HG02938 (cell line): ENCODE results near the gene OSBPL7.

Experiments used
- ATAC-seq: cut with Tn5 transposase; IDR thresholded peaks from one replicate; pipeline ENCODE4 v1.9.1; 2021; ENCODE audit warnings: mild to moderate bottlenecking, moderate library complexity; ENCODE audit not compliant: unreplicated experiment

Gene OSBPL7

DNA sequence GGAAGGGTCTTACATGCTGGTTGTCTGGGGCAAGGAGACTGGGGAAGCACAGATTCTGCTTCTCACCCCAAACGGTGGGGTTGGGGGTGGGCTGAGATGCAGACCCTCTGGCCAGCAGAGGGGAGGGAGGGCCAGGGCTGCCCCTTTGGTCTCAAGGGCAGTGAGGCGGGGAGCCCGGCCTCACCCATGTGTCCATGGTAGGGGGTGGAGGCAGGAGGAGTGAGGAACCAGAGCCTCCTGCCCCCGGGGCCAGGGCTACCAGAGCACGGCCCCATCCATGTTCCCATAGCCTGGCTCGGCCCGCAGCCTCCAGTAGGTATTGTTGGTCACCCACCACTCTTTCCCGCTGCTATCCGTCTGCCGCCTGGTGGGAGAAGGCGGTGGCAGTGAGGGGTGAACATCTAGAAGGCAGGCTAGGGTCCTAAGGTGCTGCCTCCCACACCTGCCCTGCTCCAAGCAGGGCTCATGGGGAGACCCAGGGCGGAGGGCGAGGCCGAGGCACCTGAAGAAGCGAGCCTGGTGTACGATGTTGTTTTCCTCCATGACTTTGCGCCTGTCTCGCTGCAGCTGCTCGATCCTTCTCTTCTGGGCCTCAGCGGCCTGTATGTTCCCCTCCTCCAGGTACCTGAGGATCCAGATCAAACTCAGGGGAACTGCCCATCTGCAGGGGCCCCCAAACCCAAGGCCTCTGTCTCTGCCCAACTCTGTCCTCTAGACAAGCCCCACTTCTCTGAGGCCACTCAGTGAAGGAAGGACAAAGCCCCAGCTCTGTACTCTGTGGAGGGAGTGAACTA lies 13.4 kb downstream of the OSBPL7 start:
- ATAC-seq, result no peak

DNA sequence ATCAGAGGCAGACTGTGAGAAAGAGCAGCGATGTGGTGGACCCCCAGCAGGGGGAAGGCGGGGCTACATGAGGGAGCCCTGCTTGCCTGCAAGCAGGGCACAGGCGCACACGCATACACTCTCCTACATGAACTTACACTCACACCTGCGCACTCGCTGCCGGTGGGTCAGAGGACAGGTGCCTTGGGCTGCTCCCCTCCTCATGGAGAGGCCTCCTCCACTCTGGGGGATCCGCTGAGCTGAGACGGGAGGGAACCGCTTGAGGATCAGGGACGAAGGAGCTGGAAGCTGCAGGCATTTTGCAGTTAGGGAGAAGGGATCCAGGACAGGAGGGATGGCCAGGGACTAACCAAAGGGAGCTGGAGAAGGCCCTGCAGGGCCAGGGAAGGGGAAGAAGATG lies 14.2 kb downstream of the OSBPL7 start:
- ATAC-seq, result no peak

GRCh38 chr17:47806913-47807255 lies 14.7 kb downstream of the OSBPL7 start:
- ATAC-seq, result no peak

DNA sequence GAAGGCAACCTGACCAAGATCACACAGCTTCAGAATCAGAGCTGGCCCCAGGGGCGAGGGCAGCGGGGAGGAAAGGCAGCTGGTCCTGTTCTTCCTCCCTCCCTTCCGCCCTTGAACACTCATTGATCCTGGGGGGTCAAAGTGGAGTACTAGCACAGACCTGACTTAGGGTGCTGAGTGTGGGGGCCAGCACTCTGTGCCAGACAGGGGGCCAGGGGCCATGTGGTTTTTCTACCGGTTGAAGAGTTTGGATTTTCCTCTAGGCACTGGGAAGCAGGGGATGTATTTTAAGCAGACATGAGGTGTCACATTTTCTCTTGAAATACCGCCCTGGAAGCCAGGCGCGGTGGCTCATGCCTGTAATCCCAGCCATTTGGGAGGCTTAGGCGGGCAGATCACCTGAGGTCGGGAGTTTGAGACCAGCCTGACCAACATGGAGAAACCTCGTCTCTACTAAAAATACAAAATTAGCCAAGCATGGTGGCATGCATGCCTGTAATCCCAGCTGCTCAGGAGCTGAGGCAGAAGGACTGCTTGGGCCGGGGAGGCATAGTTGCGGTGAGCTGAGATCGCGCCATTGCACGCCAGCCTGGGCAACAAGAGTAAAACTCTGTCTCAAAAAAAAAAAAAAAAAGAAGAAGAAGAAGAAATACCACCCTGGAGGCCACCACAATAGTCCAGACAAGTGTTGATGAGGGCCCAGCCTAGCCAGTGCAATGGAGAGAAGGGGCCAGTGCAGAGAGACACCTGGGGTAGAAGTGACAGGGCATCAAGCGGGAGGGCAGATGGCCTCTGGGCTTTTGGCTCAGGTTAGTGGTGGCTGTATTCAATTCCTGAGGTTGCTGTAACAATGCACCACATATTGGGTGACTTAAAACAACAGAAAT lies 15.3 kb downstream of the OSBPL7 start:
- no peak for ATAC-seq

- no peak for ATAC-seq
Observed at GRCh38 chr17:47804461-47804860, 17.1 kb downstream of the OSBPL7 start.

- no peak for ATAC-seq
Observed at GRCh38 chr17:47803751-47804150, 17.8 kb downstream of the OSBPL7 start.

DNA sequence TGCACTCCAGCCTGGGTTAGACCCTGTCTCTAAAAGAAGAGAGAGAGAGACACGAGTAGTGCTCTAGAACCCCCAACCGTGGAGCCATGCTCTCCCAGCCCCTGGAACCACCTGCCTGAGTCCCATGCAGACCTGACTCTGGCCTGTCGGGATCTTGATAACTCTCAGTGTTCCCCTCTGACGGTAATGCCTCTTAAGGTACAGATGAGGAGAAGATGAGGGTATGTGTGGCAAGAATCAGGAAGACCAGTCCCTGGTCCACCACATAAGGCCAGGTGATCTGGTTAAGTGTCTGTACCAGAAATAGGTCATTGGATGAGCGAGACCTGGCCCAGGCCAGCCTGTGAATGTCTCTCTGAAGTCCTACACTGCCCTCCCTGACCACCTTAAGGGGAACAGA lies 18.4 kb downstream of the OSBPL7 start:
- no peak for ATAC-seq

GRCh38 chr17:47802341-47803022 lies 19.1 kb downstream of the OSBPL7 start:
- no peak for ATAC-seq

DNA sequence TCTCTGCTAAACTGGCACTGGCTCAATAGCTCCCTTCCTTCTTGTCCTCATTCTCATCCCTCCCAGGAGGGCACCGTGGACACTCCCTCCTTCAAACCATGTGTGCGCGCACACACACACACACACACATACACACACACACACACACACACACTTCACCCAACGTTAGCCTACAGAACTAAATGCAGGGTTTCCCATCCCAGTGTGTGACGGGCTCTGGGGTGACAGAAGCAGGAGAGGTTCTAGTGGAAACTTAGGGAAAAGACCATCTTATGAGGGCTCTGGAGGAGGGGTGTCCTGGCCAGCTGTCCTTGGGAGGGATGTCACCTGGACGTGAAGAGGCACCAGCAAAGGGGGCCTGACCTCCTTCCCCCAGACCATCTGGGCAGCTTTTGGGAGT lies 19.7 kb downstream of the OSBPL7 start:
- ATAC-seq, result no peak

- no peak for ATAC-seq
Observed at GRCh38 chr17:47801176-47801765, 20.3 kb downstream of the OSBPL7 start.

- no peak for ATAC-seq
Observed at GRCh38 chr17:47800686-47801085, 20.9 kb downstream of the OSBPL7 start.

- ATAC-seq, result no peak
Observed at GRCh38 chr17:47797797-47798196, 23.8 kb downstream of the OSBPL7 start.

GRCh38 chr17:47792979-47793378 lies 28.6 kb downstream of the OSBPL7 start:
- no peak for ATAC-seq

DNA sequence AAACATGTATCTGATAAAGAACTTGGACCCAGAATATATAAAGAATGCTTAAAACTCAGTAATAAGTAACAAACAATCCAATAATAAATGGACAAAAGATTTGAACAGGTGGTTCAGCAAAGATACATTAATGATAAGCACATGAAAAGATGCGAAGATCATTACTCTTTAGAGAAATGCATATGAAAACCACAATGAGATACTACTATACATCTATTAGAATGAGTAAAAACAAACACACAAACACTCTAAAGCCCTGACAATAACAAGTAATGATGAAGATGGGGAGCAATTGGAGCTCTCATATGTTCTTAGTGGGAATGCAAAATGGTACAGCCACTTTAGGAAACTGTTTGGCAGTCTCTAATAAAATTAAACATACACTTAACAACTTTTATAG lies 29.1 kb downstream of the OSBPL7 start:
- no peak for ATAC-seq

DNA sequence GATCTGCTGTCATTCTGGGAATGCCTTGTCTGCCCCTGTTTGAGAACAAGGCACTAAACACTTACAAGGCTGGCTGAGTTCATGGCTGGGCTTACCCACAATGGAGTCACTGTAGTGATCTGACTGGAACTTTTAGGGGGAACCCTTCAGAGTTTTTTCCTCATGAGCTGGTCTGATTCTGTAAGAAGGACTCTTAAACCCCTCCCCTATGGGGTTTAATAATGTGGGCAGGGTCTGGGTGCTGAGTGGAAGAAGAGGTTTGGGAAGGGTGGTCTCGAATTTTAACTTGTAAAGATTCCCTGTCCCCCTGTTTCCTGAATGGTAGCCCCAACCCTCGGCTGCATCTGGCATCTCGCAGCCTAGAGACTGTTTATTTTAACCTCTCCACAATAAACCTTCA lies 30.6 kb downstream of the OSBPL7 start:
- no peak for ATAC-seq

DNA sequence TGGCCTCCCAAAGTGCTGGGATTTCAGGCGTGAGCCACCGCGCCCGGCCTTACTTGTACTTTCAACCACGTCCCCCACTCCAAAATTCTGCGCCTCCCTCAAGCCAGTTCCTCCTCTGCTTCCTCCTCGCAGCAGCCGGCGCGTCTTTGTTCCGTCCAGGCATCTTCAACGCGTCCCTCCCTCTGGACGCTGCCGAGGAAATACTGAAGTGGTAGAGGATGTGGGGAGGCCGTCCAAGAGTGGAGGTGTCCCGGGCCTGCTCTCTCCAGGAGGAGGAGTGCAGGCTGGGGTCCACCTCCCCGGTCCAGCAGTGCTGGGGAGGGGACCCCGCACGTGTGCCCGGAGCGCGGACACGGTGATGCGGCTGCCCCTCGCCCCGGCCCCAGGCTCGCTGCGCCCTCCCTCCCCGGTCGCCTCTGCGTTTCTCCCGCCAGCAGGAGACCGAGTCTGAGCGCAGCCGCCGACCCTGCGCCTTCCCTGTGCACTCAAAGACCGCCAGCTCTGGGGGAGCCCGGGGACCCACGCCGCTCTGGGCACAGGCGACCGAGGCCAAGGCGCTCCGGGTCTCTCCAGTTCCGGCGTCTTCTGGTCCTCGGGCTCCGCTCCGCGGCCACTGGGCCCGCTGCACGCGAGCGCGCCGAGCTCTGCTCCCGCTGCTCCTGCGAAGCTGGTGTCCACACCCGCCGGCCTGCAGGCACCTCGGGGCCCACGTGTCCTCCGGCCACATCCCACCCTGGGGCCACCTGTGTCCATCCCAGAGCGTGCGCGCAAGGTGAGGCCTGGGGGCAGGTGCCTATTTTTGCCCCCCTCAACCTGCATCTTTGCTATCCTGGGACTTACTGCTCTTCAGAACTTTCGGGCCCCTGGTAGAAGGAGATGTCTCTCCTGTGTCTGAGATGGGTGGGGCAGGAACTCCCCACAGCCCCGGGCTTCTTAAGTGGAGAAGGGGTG lies 31.7 kb downstream of the OSBPL7 start:
- no peak for ATAC-seq

DNA sequence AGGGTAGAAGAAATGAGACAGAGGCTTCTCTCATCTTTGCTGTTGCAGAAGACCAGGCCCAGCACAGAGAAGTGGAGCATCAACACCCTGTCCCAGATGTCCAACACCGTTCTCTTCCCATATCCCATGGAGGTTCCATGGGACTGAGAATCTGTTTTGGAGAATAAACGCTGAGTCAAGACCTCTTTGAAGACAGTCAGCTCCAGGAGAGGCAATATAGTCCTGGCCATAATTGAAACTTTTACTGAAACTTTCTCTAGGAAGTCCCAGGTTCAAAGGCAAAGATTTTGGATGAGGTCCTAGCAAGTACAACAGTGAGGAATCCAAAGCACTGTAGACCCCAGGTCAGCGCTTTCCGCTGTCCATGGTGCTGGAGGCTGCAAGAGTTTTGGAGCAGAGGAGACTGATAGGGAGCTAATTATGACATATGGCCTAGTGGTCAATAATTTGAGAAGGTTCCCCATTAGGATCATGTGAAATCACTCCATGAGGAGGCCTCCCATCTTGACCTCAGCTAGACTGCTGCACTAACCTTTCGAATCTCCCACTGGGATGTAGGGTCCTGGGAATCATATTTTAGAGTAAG lies 36.0 kb downstream of the OSBPL7 start:
- no peak for ATAC-seq

GRCh38 chr17:47781397-47781796 lies 40.2 kb downstream of the OSBPL7 start:
- no peak for ATAC-seq

- no peak for ATAC-seq
Observed at GRCh38 chr17:47778184-47778635, 43.4 kb downstream of the OSBPL7 start.
